ENCODE results near the gene ANO8. TPM values are rescaled to one million over a fixed set of nuclear protein-coding genes. Genes with fewer than 3 reads are reported as not detected.

ANO8 gene
- total and polyA plus RNA-seq, 2 experiments from 2014 or later: 4.5 to 24.9 TPM

- peaks cover 9% of the 10 kb centered on the region for H3K4me1 ChIP-seq (ENCODE audit: insufficient read depth)
- no peaks in the 10 kb centered on the region for H3K27me3 ChIP-seq (ENCODE audit: insufficient read depth)
- ATAC-seq (peak; percentile 38), DNase-seq (ENCODE audit: low spot score) (peak; percentile 96)
- 0 out of 2 replicates have a peak overlapping the region, but pooled peaks have one; percentile 72 for H2AFZ ChIP-seq
- no peaks in the 10 kb centered on the region for H4K20me1 ChIP-seq (replicated peaks; ENCODE audit: insufficient read depth)
- H3K36me3 Mint-ChIP-seq (ENCODE audit: low read depth): peaks cover 18% of the 10 kb centered on the region
- TF ChIP-seq EZH2 (IDR thresholded peaks at IDR 0.05; ENCODE audit: low read depth, unreplicated experiment) (no peak), ETS1 (IDR thresholded peaks at IDR 0.05) (no peak), JUNB (IDR thresholded peaks at IDR 0.05; ENCODE audit: unreplicated experiment) (no peak), CREB1 (CRISPR knock-in tag; IDR thresholded peaks at IDR 0.05; ENCODE audit: low read depth) (no peak), STAT1 (IDR thresholded peaks at IDR 0.05; ENCODE audit: unreplicated experiment) (no peak), ZNF331 (CRISPR knock-in tag; IDR thresholded peaks at IDR 0.05; ENCODE audit: low read depth) (no peak), POLR2AphosphoS5 (IDR thresholded peaks at IDR 0.05; ENCODE audit: low read depth) (no peak), EZH2phosphoT487 (IDR thresholded peaks at IDR 0.05; ENCODE audit: unreplicated experiment) (no peak), ZNF462 (CRISPR knock-in tag; IDR thresholded peaks at IDR 0.05) (no peak), NANOG (IDR thresholded peaks at IDR 0.05; ENCODE audit: borderline replicate concordance) (no peak), ZNF114 (CRISPR knock-in tag; IDR thresholded peaks at IDR 0.05) (no peak), CTCF (conservative IDR thresholded peaks at IDR 0.05; ENCODE audit: low read depth in 2 of 2) (no peak)
- H3K79me2 ChIP-seq (replicated peaks; ENCODE audit: insufficient read depth): peaks cover 4% of the 10 kb centered on the region; the same call in 1 of the 2 replicates
- H3K4me3 Mint-ChIP-seq: peak overlapping the region; percentile 27; the same call in 1 of the 3 replicates
- no peaks in the 10 kb centered on the region for H3K36me3 ChIP-seq (ENCODE audit: insufficient read depth)
- no peak overlapping the region for H3K27ac ChIP-seq (ENCODE audit: low read depth)
- H3K27me3 Mint-ChIP-seq (ENCODE audit: insufficient read depth, low read depth, poor library complexity): peaks cover 19% of the 10 kb centered on the region
- no peaks in the 10 kb centered on the region for H3K9me3 Mint-ChIP-seq
- no peak overlapping the region for H3K27ac Mint-ChIP-seq
- peak overlapping the region; percentile 26; the same call in 1 of the 2 replicates for H3K4me3 ChIP-seq
- H3K4me2 ChIP-seq: no peak overlapping the region
- no peaks in the 10 kb centered on the region for H3K9me2 ChIP-seq (ENCODE audit: insufficient read depth)
- peaks cover 6% of the 10 kb centered on the region for H3K4me1 Mint-ChIP-seq
- peaks cover 20% of the 10 kb centered on the region for H3F3A ChIP-seq (replicated peaks; ENCODE audit: low read depth)
These were observed 45.2 kb downstream of the ANO8 start for GRCh38 chr19:17289489-17289888.
